WTC11 (cell line): ENCODE data around the gene HHIPL1. TPM values are rescaled to one million over a fixed set of nuclear protein-coding genes. Genes with fewer than 3 reads are reported as not detected.

Source experiments
- ATAC-seq: fragments of 200-7000 bp; cut with Tn5 transposase; 2 replicates; pipeline ENCODE4 v1.10.0; 2021; ENCODE audit warnings: mild to moderate bottlenecking, moderate library complexity
- CTCF ChIA-PET: fragments of 300-600 bp; sonication (Branson Sonifier 250); formaldehyde crosslinking; loops from one replicate; lab custom pipeline; 2021; ENCODE audit warnings: antibody characterized with exemption; lab: Charles Lee
- POLR2A ChIA-PET: fragments of 350-600 bp; sonication (Branson Sonifier 250); formaldehyde crosslinking; loops from one replicate; lab custom pipeline; 2021; ENCODE audit warnings: antibody characterized with exemption; lab: Charles Lee
- DNase-seq: peaks from one replicate; pipeline ENCODE4 v3.0.0; 2021; ENCODE audit warnings: low spot score
- H3K27ac Mint-ChIP-seq: 2 replicates; pipeline ENCODE4 v1.8.0; 2021; ENCODE audit warnings: mixed read lengths
- H3K27me3 Mint-ChIP-seq: 2 replicates; pipeline ENCODE4 v1.8.0; 2021; ENCODE audit warnings: low read depth, mild to moderate bottlenecking, moderate library complexity, mixed read lengths
- H3K36me3 Mint-ChIP-seq: 2 replicates; pipeline ENCODE4 v1.8.0; 2021; ENCODE audit warnings: mixed read lengths
- H3K4me1 Mint-ChIP-seq: 2 replicates; pipeline ENCODE4 v1.8.0; 2022; ENCODE audit warnings: mixed read lengths
- H3K4me3 Mint-ChIP-seq: 2 replicates; pipeline ENCODE4 v1.8.0; 2021; ENCODE audit warnings: mild to moderate bottlenecking, moderate library complexity, mixed read lengths
- H3K9me3 Mint-ChIP-seq: 2 replicates; pipeline ENCODE4 v1.8.0; 2021; ENCODE audit warnings: mixed read lengths
- CBFB ChIP-seq: sonication (generic); formaldehyde crosslinking; IDR thresholded peaks from 2 replicates; pipeline ENCODE4 v1.8.1; 2022; ENCODE audit warnings: mild to moderate bottlenecking, low read depth, missing genetic modification reagents
- CREM ChIP-seq: sonication (generic); formaldehyde crosslinking; IDR thresholded peaks from 2 replicates; pipeline ENCODE4 v1.8.1; 2022; ENCODE audit warnings: mild to moderate bottlenecking, missing genetic modification reagents, moderate library complexity
- EMX1 ChIP-seq: fragments of 250-450 bp; sonication (Bioruptor Pico); IDR thresholded peaks from 2 replicates; pipeline ENCODE4 v1.8.0; 2021; ENCODE audit warnings: mild to moderate bottlenecking
- FOXK1 ChIP-seq: sonication (generic); formaldehyde crosslinking; IDR thresholded peaks from 2 replicates; pipeline ENCODE4 v1.8.0; 2022; ENCODE audit warnings: mild to moderate bottlenecking, moderate library complexity, missing genetic modification reagents
- GABPB1 ChIP-seq: sonication (generic); formaldehyde crosslinking; IDR thresholded peaks from 2 replicates; pipeline ENCODE4 v1.8.1; 2023; ENCODE audit warnings: mild to moderate bottlenecking, missing genetic modification reagents
- GTF2I ChIP-seq: fragments of 250-450 bp; sonication (Bioruptor Pico); conservative IDR thresholded peaks from 2 replicates; pipeline ENCODE4 v1.4.0; 2021; ENCODE audit warnings: mild to moderate bottlenecking
- HMGA2 ChIP-seq: fragments of 250-450 bp; sonication (Bioruptor Pico); IDR thresholded peaks from 2 replicates; pipeline ENCODE4 v1.4.0; 2021; ENCODE audit warnings: mild to moderate bottlenecking, moderate library complexity
- IRF2 ChIP-seq: sonication (generic); formaldehyde crosslinking; IDR thresholded peaks from 2 replicates; pipeline ENCODE4 v1.8.0; 2022; ENCODE audit warnings: low read depth, missing genetic modification reagents, borderline replicate concordance
- JUN ChIP-seq: sonication (generic); formaldehyde crosslinking; IDR thresholded peaks from 2 replicates; pipeline ENCODE4 v1.8.0; 2023; ENCODE audit warnings: mild to moderate bottlenecking, missing genetic modification reagents
- MYBL2 ChIP-seq: sonication (generic); formaldehyde crosslinking; IDR thresholded peaks from 2 replicates; pipeline ENCODE4 v1.8.1; 2023; ENCODE audit warnings: mild to moderate bottlenecking, moderate library complexity, missing genetic modification reagents
- NFATC4 ChIP-seq: fragments of 250-450 bp; sonication (Bioruptor Pico); IDR thresholded peaks from 2 replicates; pipeline ENCODE4 v1.9.0; 2021; ENCODE audit warnings: mild to moderate bottlenecking
- NFE2L1 ChIP-seq: sonication (generic); formaldehyde crosslinking; IDR thresholded peaks from 2 replicates; pipeline ENCODE4 v1.8.1; 2023; ENCODE audit warnings: missing genetic modification reagents
- NR3C1 ChIP-seq: sonication (generic); formaldehyde crosslinking; conservative IDR thresholded peaks from 2 replicates; pipeline ENCODE4 v1.8.1; 2023; ENCODE audit warnings: low read depth, mild to moderate bottlenecking, missing genetic modification reagents
- OVOL2 ChIP-seq: fragments of 250-450 bp; sonication (Bioruptor Pico); IDR thresholded peaks from 2 replicates; pipeline ENCODE4 v1.9.0; 2021; ENCODE audit warnings: mild to moderate bottlenecking, borderline replicate concordance
- SMAD4 ChIP-seq: sonication (generic); formaldehyde crosslinking; IDR thresholded peaks from 2 replicates; pipeline ENCODE4 v1.8.0; 2022; ENCODE audit warnings: mild to moderate bottlenecking, missing genetic modification reagents
- TEAD1 ChIP-seq: sonication (generic); formaldehyde crosslinking; IDR thresholded peaks from 2 replicates; pipeline ENCODE4 v1.8.0; 2022; ENCODE audit warnings: mild to moderate bottlenecking, missing genetic modification reagents
- TEAD4 ChIP-seq: sonication (generic); formaldehyde crosslinking; IDR thresholded peaks from 2 replicates; pipeline ENCODE4 v1.8.0; 2022; ENCODE audit warnings: mild to moderate bottlenecking, missing genetic modification reagents
- TP53 ChIP-seq: sonication (generic); formaldehyde crosslinking; IDR thresholded peaks from 2 replicates; pipeline ENCODE4 v1.8.1; 2023; ENCODE audit warnings: mild to moderate bottlenecking, missing genetic modification reagents
- ZNF219 ChIP-seq: sonication (generic); formaldehyde crosslinking; IDR thresholded peaks from 2 replicates; pipeline ENCODE4 v1.8.0; 2023; ENCODE audit warnings: missing genetic modification reagents, mild to moderate bottlenecking, borderline replicate concordance
- total RNA-seq: library from RNA; stranded (reverse); gene quantifications from 3 replicates; pipeline ENCODE4 v1.2.3, GENCODE V29; 2021
- TF ChIP-seq, protein P1 (sequence below): sonication (generic); formaldehyde crosslinking; IDR thresholded peaks from 2 replicates; pipeline ENCODE4 v1.8.0; 2022; ENCODE audit warnings: missing genetic modification reagents
- TF ChIP-seq, protein P2 (sequence below): sonication (generic); formaldehyde crosslinking; conservative IDR thresholded peaks from 2 replicates; pipeline ENCODE4 v1.8.1; 2022; ENCODE audit warnings: mild to moderate bottlenecking, missing genetic modification reagents
- TF ChIP-seq, protein P3 (sequence below): fragments of 250-450 bp; sonication (Bioruptor Pico); IDR thresholded peaks from 2 replicates; pipeline ENCODE4 v1.9.0; 2021; ENCODE audit warnings: moderate library complexity, mild to moderate bottlenecking, inconsistent platforms, borderline replicate concordance
- TF ChIP-seq, protein P4 (sequence below): sonication (generic); formaldehyde crosslinking; IDR thresholded peaks from 2 replicates; pipeline ENCODE4 v1.8.1; 2023; ENCODE audit warnings: mild to moderate bottlenecking, moderate library complexity, missing genetic modification reagents

Gene HHIPL1
- total RNA-seq, 1 experiment from 2014 or later: 1.5 TPM

DNA sequence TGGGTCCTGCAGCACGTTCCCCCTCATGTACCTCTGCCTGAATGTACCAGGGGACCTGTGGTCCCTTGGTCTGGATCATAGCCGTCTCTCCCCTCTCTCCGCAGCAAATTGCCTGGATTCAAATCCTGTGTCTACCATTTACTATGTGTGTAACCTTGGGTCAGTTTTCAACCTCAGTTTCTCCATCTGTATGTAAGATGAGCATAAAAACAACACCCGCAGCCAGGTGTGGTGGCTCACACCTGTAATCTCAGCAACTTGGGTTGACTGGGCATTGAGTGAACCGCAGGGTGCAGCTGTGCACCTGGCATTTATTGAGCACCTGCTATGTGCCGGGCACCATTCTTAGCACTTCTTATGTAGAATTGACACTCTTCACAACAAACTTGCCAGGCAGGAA is 53.3 kb downstream of the HHIPL1 start (continued):
- TF ChIP-seq, protein P1, sequence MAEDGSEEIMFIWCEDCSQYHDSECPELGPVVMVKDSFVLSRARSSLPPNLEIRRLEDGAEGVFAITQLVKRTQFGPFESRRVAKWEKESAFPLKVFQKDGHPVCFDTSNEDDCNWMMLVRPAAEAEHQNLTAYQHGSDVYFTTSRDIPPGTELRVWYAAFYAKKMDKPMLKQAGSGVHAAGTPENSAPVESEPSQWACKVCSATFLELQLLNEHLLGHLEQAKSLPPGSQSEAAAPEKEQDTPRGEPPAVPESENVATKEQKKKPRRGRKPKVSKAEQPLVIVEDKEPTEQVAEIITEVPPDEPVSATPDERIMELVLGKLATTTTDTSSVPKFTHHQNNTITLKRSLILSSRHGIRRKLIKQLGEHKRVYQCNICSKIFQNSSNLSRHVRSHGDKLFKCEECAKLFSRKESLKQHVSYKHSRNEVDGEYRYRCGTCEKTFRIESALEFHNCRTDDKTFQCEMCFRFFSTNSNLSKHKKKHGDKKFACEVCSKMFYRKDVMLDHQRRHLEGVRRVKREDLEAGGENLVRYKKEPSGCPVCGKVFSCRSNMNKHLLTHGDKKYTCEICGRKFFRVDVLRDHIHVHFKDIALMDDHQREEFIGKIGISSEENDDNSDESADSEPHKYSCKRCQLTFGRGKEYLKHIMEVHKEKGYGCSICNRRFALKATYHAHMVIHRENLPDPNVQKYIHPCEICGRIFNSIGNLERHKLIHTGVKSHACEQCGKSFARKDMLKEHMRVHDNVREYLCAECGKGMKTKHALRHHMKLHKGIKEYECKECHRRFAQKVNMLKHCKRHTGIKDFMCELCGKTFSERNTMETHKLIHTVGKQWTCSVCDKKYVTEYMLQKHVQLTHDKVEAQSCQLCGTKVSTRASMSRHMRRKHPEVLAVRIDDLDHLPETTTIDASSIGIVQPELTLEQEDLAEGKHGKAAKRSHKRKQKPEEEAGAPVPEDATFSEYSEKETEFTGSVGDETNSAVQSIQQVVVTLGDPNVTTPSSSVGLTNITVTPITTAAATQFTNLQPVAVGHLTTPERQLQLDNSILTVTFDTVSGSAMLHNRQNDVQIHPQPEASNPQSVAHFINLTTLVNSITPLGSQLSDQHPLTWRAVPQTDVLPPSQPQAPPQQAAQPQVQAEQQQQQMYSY (CRISPR knock-in tag): no peak
- TF ChIP-seq MYBL2 (CRISPR knock-in tag) (no peak), IRF2 (CRISPR knock-in tag) (no peak), HMGA2 (CRISPR knock-in tag) (no peak), NFE2L1 (CRISPR knock-in tag) (no peak), NR3C1 (no peak), CBFB (CRISPR knock-in tag) (no peak)
- TF ChIP-seq, protein P2, sequence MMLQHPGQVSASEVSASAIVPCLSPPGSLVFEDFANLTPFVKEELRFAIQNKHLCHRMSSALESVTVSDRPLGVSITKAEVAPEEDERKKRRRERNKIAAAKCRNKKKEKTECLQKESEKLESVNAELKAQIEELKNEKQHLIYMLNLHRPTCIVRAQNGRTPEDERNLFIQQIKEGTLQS: no peak
- TF ChIP-seq, protein P3, sequence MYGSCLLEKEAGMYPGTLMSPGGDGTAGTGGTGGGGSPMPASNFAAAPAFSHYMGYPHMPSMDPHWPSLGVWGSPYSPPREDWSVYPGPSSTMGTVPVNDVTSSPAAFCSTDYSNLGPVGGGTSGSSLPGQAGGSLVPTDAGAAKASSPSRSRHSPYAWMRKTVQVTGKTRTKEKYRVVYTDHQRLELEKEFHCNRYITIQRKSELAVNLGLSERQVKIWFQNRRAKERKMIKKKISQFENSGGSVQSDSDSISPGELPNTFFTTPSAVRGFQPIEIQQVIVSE (CRISPR knock-in tag): no peak

DNA sequence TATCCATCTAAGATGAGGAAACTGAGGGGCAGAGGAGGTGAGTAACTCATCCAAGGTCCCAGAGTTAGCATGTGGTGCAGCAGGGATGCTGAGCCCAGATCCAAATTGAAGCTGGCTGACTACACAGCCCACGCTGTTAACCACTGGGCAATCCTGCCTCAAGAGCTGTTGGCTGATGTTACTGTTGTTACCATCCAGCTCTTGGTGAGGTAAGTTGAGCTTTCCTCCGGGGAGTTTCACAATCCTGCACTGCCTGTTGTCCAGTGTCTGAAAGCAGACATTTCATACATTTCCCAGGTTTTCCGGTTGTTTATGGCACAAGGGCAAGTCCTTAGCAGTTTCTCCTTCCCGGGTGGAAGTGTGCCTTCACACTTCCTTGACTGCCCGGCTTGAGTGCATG is 53.7 kb downstream of the HHIPL1 start:
- no peak overlapping the region for H3K4me3 Mint-ChIP-seq
- H3K9me3 Mint-ChIP-seq: peaks cover 15% of the 10 kb centered on the region
- H3K4me1 Mint-ChIP-seq: no peaks in the 10 kb centered on the region
- no peak overlapping the region for H3K27ac Mint-ChIP-seq
- peaks cover 3% of the 10 kb centered on the region; the same call in 1 of the 2 replicates for H3K27me3 Mint-ChIP-seq
- ChIA-PET POLR2A (no interaction called here), CTCF (interaction anchor here (3.1 kb wide), 1 partner anchor 11 kb away, joined by 16 read pairs; no protein-coding TSS in a partner anchor)
- peaks cover 13% of the 10 kb centered on the region for H3K36me3 Mint-ChIP-seq
- no peak for ATAC-seq
- TF ChIP-seq TEAD1 (CRISPR knock-in tag) (no peak), NFATC4 (CRISPR knock-in tag) (no peak), GTF2I (CRISPR knock-in tag) (no peak), JUN (CRISPR knock-in tag) (no peak), SMAD4 (CRISPR knock-in tag) (no peak), TP53 (CRISPR knock-in tag) (no peak)
- no peak for DNase-seq

DNA sequence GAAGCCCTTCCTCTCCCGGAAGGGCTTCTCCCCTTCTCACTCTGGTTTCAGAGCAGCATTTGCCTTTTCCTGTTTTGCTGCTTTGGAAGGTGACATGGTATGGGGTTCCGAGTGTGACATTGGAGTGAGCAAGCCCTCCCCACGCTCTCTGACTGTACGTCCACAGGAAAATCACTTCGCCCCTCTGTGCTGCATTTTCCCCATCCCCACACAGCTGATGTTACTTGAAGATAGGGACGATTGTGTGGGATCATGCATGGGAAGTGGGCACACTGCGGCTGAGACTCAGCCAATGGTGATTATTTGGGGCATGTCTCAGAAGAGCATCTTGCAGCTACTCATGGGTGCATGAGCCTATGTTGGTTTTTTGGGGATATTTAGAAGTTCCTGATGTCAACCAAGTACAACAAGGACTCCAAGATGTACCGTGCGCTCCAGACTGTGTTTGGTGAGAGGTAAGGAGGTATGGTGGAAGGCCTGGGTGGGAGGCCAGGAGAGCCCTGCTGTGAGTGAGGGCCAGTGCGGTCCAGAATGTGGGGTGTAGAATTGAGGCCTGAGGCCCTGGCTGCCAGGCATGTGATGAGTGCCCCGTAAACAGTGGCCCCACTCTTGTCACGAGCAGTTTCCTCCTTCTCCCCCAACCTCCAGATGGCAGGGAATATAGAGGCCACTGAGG is 54.3 kb downstream of the HHIPL1 start:
- ChIA-PET POLR2A (no interaction called here), CTCF (interaction anchor here (0.7 to 3.1 kb wide), 2 partner anchors 11 to 15 kb away, joined by 3 to 16 read pairs; partner anchors contain the start of gene CYP46A1)
- H3K27me3 Mint-ChIP-seq: peaks cover 3% of the 10 kb centered on the region; the same call in 1 of the 2 replicates

DNA sequence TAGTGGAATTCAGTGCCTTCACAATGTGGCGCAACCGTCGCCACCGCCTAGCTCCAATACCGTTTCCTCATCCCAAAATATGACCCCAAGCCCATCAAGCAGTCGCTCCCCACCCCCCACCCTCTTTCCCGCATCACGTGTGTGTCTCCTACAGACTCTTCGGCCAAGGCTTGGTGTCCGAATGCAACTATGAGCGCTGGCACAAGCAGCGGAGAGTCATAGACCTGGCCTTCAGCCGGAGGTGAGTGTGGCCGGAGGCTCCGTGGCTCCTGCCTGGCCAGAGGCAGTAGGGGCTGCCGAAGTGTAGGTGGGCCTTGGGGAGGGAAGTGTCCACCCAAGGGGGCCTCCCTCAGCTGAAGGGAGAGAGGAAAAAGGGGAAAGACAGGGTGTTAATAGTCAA is 54.9 kb downstream of the HHIPL1 start:
- ChIA-PET POLR2A (no interaction called here), CTCF (interaction anchor here (0.7 kb wide), 1 partner anchor 16 kb away, joined by 3 read pairs; the partner anchor contains the start of gene CYP46A1)
- no peak overlapping the region for H3K4me3 Mint-ChIP-seq
- peaks cover 22% of the 10 kb centered on the region for H3K36me3 Mint-ChIP-seq
- H3K9me3 Mint-ChIP-seq: peaks cover 27% of the 10 kb centered on the region
- no peaks in the 10 kb centered on the region for H3K4me1 Mint-ChIP-seq
- H3K27ac Mint-ChIP-seq: no peak overlapping the region
- no peak for DNase-seq
- H3K27me3 Mint-ChIP-seq: peaks cover 3% of the 10 kb centered on the region; the same call in 1 of the 2 replicates
- ATAC-seq: no peak
- TF ChIP-seq, protein P3 (CRISPR knock-in tag): no peak
- TF ChIP-seq CREM (CRISPR knock-in tag) (no peak), TEAD4 (CRISPR knock-in tag) (no peak), TP53 (CRISPR knock-in tag) (no peak), MYBL2 (CRISPR knock-in tag) (no peak), OVOL2 (CRISPR knock-in tag) (no peak), EMX1 (no peak), FOXK1 (CRISPR knock-in tag) (no peak), GTF2I (CRISPR knock-in tag) (no peak), GABPB1 (CRISPR knock-in tag) (no peak)
- TF ChIP-seq, protein P4, sequence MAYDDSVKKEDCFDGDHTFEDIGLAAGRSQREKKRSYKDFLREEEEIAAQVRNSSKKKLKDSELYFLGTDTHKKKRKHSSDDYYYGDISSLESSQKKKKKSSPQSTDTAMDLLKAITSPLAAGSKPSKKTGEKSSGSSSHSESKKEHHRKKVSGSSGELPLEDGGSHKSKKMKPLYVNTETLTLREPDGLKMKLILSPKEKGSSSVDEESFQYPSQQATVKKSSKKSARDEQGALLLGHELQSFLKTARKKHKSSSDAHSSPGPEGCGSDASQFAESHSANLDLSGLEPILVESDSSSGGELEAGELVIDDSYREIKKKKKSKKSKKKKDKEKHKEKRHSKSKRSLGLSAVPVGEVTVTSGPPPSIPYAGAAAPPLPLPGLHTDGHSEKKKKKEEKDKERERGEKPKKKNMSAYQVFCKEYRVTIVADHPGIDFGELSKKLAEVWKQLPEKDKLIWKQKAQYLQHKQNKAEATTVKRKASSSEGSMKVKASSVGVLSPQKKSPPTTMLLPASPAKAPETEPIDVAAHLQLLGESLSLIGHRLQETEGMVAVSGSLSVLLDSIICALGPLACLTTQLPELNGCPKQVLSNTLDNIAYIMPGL: no peak

More for the DNA sequence above, 54.3 kb downstream of the HHIPL1 start:
- H3K36me3 Mint-ChIP-seq: peaks cover 16% of the 10 kb centered on the region
- no peaks in the 10 kb centered on the region for H3K4me1 Mint-ChIP-seq
- DNase-seq (no peak), ATAC-seq (no peak)
- no peak overlapping the region for H3K27ac Mint-ChIP-seq
- H3K4me3 Mint-ChIP-seq: no peak overlapping the region
- peaks cover 21% of the 10 kb centered on the region for H3K9me3 Mint-ChIP-seq
- TF ChIP-seq ZNF219 (CRISPR knock-in tag): no peak
